Pancreas (tissue), 10 donors: ENCODE measurements around the gene UBE2E2. TPM values are rescaled to one million over a fixed set of nuclear protein-coding genes. Genes with fewer than 3 reads are reported as not detected.

ENCODE experiments used
- ATAC-seq, 4 donors: fragments of 200-7000 bp; cut with Tn5 transposase; one replicate each; pipeline versions ENCODE4 v1.8.0 to v1.9.1; 2020; ENCODE audit warnings: mild to moderate bottlenecking in 4 of 4, moderate library complexity in 4 of 4
- DNase-seq, 6 donors: peaks; one replicate each; pipeline ENCODE4 v3.0.0-alpha.2; 2020
- FAIRE-seq: peaks from 2 replicates; lab custom pipeline; 2012; peaks lifted over from hg19 to GRCh38; lab: Jason Lieb, UNC
- H3K27ac ChIP-seq, 4 donors: fragments of 200-600 bp; sonication (generic); 1 replicate in 3 of 4; 2 replicates in 1 of 4; pipeline versions ENCODE4 v1.5.0 to v1.8.0; 2020
- H3K27me3 ChIP-seq, 4 donors: fragments of 200-600 bp; one replicate each; pipeline ENCODE4 v1.8.0; 2021
- H3K36me3 ChIP-seq, 3 donors: fragments of 200-600 bp; sonication (generic) in 1 of 3; one replicate each; pipeline versions ENCODE4 v1.5.0 to v1.8.0; 2020 to 2021
- H3K4me1 ChIP-seq, 3 donors: fragments of 200-600 bp; one replicate each; pipeline ENCODE4 v1.8.0; 2021
- H3K4me3 ChIP-seq, 4 donors: fragments of 200-600 bp; sonication (generic) in 2 of 4; one replicate each; pipeline versions ENCODE4 v1.5.0 to v1.8.0; 2020 to 2021
- H3K9me3 ChIP-seq, 4 donors: fragments of 200-600 bp; one replicate each; pipeline ENCODE4 v1.8.0; 2021
- CTCF ChIP-seq, 4 donors: fragments of 200-600 bp; sonication (generic) in 3 of 4; IDR thresholded peaks; one replicate each; pipeline versions ENCODE4 v1.5.0 to v1.8.0; 2021; ENCODE audit warnings: antibody characterized with exemption in 4 of 4
- WGBS, 2 donors: extraction: QIAGEN DNeasy Blood & Tissue Kit; methylation state at CpG; one replicate each; pipeline ENCODE4 v1.1.7; 2013; 5-methylcytosine and 5-hydroxymethylcytosine counted together
- intact Hi-C, 3 donors: fragments of 100-400 bp; cut with DNase I; formaldehyde crosslinking; loops; one replicate each; pipeline versions ENCODE4 v1.11.1 to v1.14.2; 2022
- polyA plus RNA-seq, 2 donors: library from polyadenylated mRNA; stranded (reverse); fragments of 200-250 nt; gene quantifications; one replicate each; pipeline ENCODE4 v1.2.3, GENCODE V29; 2013
- total RNA-seq, 6 donors: library from RNA; stranded (reverse); fragmentation: NEBNext Ultra II Directional in 4 of 6; extraction: Animal tissue kit (Norgen Biotek cat#: 25700) in 4 of 6; gene quantifications; one replicate each; pipeline versions ENCODE4 v1.2.1 to v1.2.4, GENCODE V29; 2021 to 2023
- donor health status: healthy with polysubstance abuse.
- donor health status: DM: no; HTN: no; CAD: no; lungs with moderate emphysema.
- donor health status: DM: no; HTN: no; CAD: no.
- donor health status: control.
- donor health status: control.
- donor health status: Bipolar disorder and iron deficiency.
- donor health status: DM: yes; HTN: yes; CAD: no.
- donor health status: DM: no; HTN: no; CAD: no.
- donor health status: DM: no; HTN: no; CAD: no.
- donor health status: DM: yes; HTN: yes; CAD: no.

Gene UBE2E2
- total and polyA plus RNA-seq, 8 donors, result 3.3 to 11.6 (median 5.8) TPM

- intact Hi-C loops, result no loop called here
- Histone ChIP-seq H3K27ac (no peak overlapping the region), H3K4me1 (no peaks in the 10 kb centered on the region), H3K27me3 (no peaks in the 10 kb centered on the region), H3K9me3 (no peaks in the 10 kb centered on the region), H3K4me3 (no peak overlapping the region), H3K36me3 (no peaks in the 10 kb centered on the region)
- no peak for TF ChIP-seq CTCF (IDR thresholded peaks at IDR 0.05)
- FAIRE-seq (no peak), DNase-seq (no peak), ATAC-seq (no peak)
- 70% methylated on average over 8 of the region's 8 CpGs for WGBS, 2 donors
Measured at GRCh38 chr3:23590424-23591273, 387.5 kb downstream of the UBE2E2 start.

DNA sequence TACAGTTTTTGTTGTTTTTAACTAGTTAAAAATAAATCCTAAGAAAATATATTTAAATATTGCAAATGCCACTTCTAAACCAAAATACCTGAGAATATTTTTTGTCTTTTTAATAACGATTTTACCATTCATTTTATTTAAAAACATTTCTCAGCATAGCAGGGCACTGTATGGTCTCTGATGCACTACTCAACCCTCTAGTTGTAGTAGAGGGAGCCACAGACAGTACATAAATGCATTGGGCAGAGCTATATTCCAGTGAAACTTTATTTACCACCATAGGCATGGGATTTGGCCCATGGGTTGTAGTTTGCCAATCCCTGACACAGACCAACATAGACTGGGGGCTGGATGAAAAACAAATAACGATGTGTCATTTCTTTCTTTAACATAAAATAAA lies 388.2 kb downstream of the UBE2E2 start:
- Histone ChIP-seq H3K4me1 (no peaks in the 10 kb centered on the region), H3K36me3 (no peaks in the 10 kb centered on the region), H3K4me3 (no peak overlapping the region), H3K27me3 (no peaks in the 10 kb centered on the region), H3K27ac (no peak overlapping the region), H3K9me3 (no peaks in the 10 kb centered on the region)
- WGBS, 2 donors, result 78 to 86% methylated on average over 2 of the region's 2 CpGs
- FAIRE-seq, result no peak
- intact Hi-C loops, result no loop called here
- no peak for TF ChIP-seq CTCF (IDR thresholded peaks at IDR 0.05)
- no peak for ATAC-seq
- no peak for DNase-seq

DNA sequence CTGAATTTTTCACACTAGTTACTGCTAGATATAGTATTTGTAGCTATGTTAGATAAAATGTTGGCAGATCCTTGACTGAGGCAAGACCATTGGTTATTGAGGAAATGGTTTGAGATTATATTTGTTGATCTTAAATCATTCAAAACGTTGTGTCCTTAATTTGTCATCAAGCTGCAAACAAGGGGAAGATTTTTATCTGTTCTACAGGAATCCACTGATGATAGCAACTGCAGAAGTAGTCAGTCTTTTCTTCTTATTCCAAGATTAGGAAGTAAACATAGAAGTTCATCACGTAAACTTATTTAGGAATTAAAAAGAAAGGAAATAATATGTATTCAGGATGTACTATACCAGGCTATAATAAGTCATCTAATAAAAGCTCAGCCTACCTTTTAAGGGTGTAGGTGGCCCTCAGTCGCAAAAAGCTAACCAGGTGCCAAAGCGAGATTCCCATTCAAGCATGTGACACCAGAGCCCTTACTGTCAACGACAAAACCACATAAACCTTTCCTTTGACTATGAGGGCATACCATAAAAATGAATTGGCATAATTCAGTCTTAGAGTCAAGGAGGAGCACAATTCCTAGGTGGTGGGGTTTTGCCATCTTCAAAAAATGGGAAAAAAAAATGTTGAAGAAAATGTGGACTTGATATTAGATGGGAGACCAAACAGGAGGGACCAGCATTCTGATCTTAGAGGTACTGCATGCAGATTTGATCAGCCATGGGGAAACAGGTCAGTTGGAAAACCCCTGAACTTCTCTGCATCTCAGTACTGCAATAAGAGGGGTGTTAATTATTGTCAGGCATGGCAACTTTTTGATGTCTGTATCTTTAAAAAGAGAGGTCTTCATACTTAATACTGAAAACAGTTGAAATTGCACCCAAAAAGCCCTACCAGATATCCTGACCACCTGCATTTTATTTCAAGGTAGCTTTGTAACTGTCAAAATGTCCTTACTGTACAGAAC lies 390.1 kb downstream of the UBE2E2 start:
- H3K9me3 ChIP-seq, result no peaks in the 10 kb centered on the region
- FAIRE-seq, result no peak
- intact Hi-C loops, result no loop called here
- ATAC-seq, result no peak
- H3K36me3 ChIP-seq, result no peaks in the 10 kb centered on the region
- no peak overlapping the region for H3K27ac ChIP-seq
- H3K4me3 ChIP-seq, result no peak overlapping the region
- TF ChIP-seq CTCF (IDR thresholded peaks at IDR 0.05), result no peak
- no peaks in the 10 kb centered on the region for H3K4me1 ChIP-seq
- DNase-seq, result no peak
- no peaks in the 10 kb centered on the region for H3K27me3 ChIP-seq
- WGBS, 2 donors, result 78 to 84% methylated on average over 5 of the region's 5 CpGs

GRCh38 chr3:23594066-23594465 lies 390.9 kb downstream of the UBE2E2 start:
- H3K4me3 ChIP-seq, result no peak overlapping the region
- DNase-seq, result no peak
- WGBS, 2 donors, result 68 to 72% methylated on average over 4 of the region's 4 CpGs
- no peak overlapping the region for H3K27ac ChIP-seq
- no peaks in the 10 kb centered on the region for H3K27me3 ChIP-seq
- H3K9me3 ChIP-seq, result no peaks in the 10 kb centered on the region
- ATAC-seq, result no peak
- no peak for TF ChIP-seq CTCF (IDR thresholded peaks at IDR 0.05)
- intact Hi-C loops, result no loop called here
- H3K4me1 ChIP-seq, result no peaks in the 10 kb centered on the region
- H3K36me3 ChIP-seq, result no peaks in the 10 kb centered on the region
- no peak for FAIRE-seq
